GM21528 (cell line): ENCODE data around the gene LRRC61.
"Not testable (repeated sequence)": the region's sequence is repeated elsewhere in the genome, so short reads cannot be mapped to it uniquely, and the experiment has no call there.

ENCODE experiments used
- ATAC-seq: cut with Tn5 transposase; IDR thresholded peaks from one replicate; pipeline ENCODE4 v1.9.1; 2021; ENCODE audit warnings: mild to moderate bottlenecking, moderate library complexity; ENCODE audit not compliant: unreplicated experiment, low FRiP score

LRRC61 gene

GRCh38 chr7:150380463-150380862 lies 57.3 kb downstream of the LRRC61 start:
- ATAC-seq: no peak

- ATAC-seq: no peak
These were observed 57.9 kb downstream of the LRRC61 start for GRCh38 chr7:150381096-150381495.

- ATAC-seq: no peak
These were observed 58.6 kb downstream of the LRRC61 start for GRCh38 chr7:150381785-150382122.

GRCh38 chr7:150382123-150382843 lies 59.1 kb downstream of the LRRC61 start:
- no peak for ATAC-seq

GRCh38 chr7:150382844-150383225 lies 59.7 kb downstream of the LRRC61 start:
- no peak for ATAC-seq

- no peak for ATAC-seq
These were observed 60.7 kb downstream of the LRRC61 start for GRCh38 chr7:150383710-150384397.

- no peak for ATAC-seq
These were observed 61.5 kb downstream of the LRRC61 start for GRCh38 chr7:150384406-150385301.

- ATAC-seq: no peak
These were observed 62.2 kb downstream of the LRRC61 start for GRCh38 chr7:150385302-150385723.

GRCh38 chr7:150385884-150386283 lies 62.7 kb downstream of the LRRC61 start:
- ATAC-seq: not testable (repeated sequence)
